GM21515 (cell line): Measurements from ENCODE around the gene CATSPER2.
"Not testable (repeated sequence)": the region's sequence is repeated elsewhere in the genome, so short reads cannot be mapped to it uniquely, and the experiment has no call there.

Experiments used
- ATAC-seq: cut with Tn5 transposase; IDR thresholded peaks from one replicate; pipeline ENCODE4 v1.9.1; 2021; ENCODE audit not compliant: unreplicated experiment

The CATSPER2 gene

GRCh38 chr15:43593328-43594190 lies 55.1 kb downstream of the CATSPER2 start, which contains the start of gene CKMT1B:
Gene CKMT1B (plus strand): TSS chr15:43594027. CDS start chr15:43594219, 192 bp downstream.
- not testable (repeated sequence) for ATAC-seq

GRCh38 chr15:43592841-43593240 lies 55.8 kb downstream of the CATSPER2 start:
- not testable (repeated sequence) for ATAC-seq

GRCh38 chr15:43589778-43590466 lies 58.7 kb downstream of the CATSPER2 start, which contains the start of gene PPIP5K1:
Gene PPIP5K1 (minus strand): TSS chr15:43590208. CDS start chr15:43584504, 5,704 bp downstream.
- peak; percentile 84 for ATAC-seq
